Kidney epithelial cell (primary cell): Measurements from ENCODE around the gene LY6G5B. TPM values are rescaled to one million over a fixed set of nuclear protein-coding genes. Genes with fewer than 3 reads are reported as not detected.

Experiments used
- DNase-seq: peaks from one replicate; pipeline ENCODE4 v3.0.0-alpha.2; 2010; ENCODE audit warnings: low read depth
- H3K27me3 ChIP-seq: 2 replicates; pipeline ENCODE4 v1.6.0; 2011; ENCODE audit warnings: low read length; ENCODE audit not compliant: control insufficient read depth, insufficient read depth
- H3K36me3 ChIP-seq: 2 replicates; pipeline ENCODE4 v1.5.1; 2011; ENCODE audit warnings: low read length; ENCODE audit not compliant: control insufficient read depth, insufficient read depth
- H3K4me3 ChIP-seq: 2 replicates; pipeline ENCODE4 v1.5.1; 2011; ENCODE audit warnings: low read depth, mild to moderate bottlenecking, control low read depth, low read length
- total RNA-seq: library from RNA; depleted of rRNA; stranded (reverse); fragments of >200 nt; gene quantifications from 2 replicates; pipeline ENCODE4 v1.2.3, GENCODE V29; 2015
- TF ChIP-seq, protein P1 (sequence below): IDR thresholded peaks from 2 replicates; pipeline ENCODE4 v1.5.1; 2011; ENCODE audit warnings: mild to moderate bottlenecking, moderate library complexity, low read length, control low read depth, inconsistent platforms; ENCODE audit not compliant: insufficient read depth, poor library complexity, severe bottlenecking

The LY6G5B gene
- total RNA-seq, 1 donor from 2014 or later = 2.8 TPM

DNA sequence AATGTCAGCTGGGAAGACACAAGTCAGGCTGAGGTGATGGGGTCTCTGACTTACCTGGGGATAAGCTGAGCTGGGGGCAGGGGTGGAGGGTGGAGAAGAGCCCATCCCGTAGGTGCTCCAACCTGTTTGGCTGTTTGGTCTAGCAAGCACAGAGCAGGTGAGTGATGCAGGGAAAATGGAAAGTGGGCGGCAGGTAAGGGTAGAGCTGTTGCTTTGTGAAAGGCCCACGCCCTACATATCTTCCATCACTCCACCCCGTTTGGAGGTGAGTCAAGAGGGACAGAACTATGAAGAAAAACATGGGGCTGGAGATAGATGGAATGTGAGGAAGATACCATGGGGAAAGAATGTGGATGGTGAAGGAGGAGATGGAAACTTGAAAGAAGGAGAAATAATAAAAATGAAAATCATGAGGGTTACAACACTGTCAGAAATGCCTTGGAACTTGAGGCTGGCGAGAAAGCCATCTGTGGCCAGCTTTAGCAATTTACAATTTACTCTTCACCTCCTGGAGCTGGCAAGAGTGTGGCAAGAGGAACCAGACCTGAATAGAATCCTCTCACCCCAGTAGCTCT, 50.5 kb downstream of the LY6G5B start:
- H3K4me3 ChIP-seq = no peak overlapping the region
- H3K27me3 ChIP-seq = no peaks in the 10 kb centered on the region
- TF ChIP-seq, protein P1, sequence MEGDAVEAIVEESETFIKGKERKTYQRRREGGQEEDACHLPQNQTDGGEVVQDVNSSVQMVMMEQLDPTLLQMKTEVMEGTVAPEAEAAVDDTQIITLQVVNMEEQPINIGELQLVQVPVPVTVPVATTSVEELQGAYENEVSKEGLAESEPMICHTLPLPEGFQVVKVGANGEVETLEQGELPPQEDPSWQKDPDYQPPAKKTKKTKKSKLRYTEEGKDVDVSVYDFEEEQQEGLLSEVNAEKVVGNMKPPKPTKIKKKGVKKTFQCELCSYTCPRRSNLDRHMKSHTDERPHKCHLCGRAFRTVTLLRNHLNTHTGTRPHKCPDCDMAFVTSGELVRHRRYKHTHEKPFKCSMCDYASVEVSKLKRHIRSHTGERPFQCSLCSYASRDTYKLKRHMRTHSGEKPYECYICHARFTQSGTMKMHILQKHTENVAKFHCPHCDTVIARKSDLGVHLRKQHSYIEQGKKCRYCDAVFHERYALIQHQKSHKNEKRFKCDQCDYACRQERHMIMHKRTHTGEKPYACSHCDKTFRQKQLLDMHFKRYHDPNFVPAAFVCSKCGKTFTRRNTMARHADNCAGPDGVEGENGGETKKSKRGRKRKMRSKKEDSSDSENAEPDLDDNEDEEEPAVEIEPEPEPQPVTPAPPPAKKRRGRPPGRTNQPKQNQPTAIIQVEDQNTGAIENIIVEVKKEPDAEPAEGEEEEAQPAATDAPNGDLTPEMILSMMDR = no peak
- H3K36me3 ChIP-seq = no peaks in the 10 kb centered on the region
- DNase-seq = no peak

DNA sequence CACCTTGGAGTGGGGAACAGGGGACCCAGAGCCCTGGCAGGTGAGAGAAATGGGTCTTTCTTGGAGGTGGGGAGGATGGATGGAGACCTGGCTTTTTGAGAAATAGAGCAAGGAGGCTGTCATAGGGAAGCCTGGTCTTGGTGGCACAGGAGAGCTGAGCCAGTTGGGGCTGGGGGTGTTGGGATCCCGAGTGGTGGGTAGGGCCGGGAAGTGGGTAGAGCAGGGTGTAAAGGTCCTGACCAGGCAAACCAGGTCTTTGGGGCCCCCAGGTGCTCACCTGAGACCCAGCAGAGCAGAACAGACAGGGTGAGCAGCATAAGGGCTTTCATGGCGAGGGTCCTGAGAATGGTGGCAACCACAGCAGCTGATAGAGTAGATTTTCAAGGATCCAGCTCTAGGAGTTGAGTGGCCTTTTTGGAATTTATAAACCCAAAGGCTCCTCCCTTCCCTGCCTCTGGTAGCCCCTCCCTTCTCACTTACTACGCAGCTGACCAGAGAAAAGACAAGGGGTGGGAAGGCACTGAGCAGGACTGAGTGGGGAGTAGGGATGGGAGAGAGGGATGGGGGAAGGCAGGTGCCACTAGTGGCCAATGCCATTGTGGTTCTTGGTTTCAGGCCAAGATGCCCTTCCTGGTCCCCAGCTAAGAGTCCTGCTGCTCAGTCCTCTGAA, 51.7 kb downstream of the LY6G5B start, which contains the start of gene LY6G6C:
LY6G6C (minus strand) TSS at position 396 of the 670 bp plus-strand sequence; CDS start at position 329, 67 bp downstream.
- TF ChIP-seq, protein P1 = no peak
- H3K36me3 ChIP-seq = no peaks in the 10 kb centered on the region
- no peak within 1 kb of the TSS for H3K4me3 ChIP-seq
- H3K27me3 ChIP-seq = no peaks in the 10 kb centered on the region
- no peak for DNase-seq

DNA sequence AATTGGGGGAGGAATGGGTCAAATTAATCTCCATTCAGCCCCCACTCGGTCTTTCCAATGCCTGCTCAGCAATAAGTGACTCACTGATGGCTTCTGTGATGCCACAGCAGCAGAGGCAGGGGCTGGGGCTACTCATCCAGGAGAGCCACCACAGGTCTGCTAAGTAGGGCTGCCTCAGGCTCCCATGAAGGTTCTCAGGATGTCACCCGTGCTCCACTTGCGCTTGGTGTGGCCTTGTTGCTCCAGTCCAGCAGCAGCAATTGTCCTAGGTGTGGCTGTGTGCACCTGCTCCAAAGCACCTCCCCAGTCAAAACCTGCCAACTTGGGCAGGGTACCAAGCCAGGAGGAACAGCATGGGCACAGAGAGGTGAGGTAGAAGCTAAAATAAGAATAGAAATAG, 52.4 kb downstream of the LY6G5B start:
- Histone ChIP-seq H3K36me3 (no peaks in the 10 kb centered on the region), H3K4me3 (no peak overlapping the region), H3K27me3 (no peaks in the 10 kb centered on the region)
- TF ChIP-seq, protein P1 = no peak
- no peak for DNase-seq

Other genes starting within 250 kb of the LY6G5B start
- 6.9 and 8.1 TPM in 2 replicates for gene MICB, start 171.8 kb upstream of the LY6G5B start, total RNA-seq
- not detected in 2 replicates for gene MCCD1, start 141.0 kb upstream of the LY6G5B start, total RNA-seq
- gene DDX39B, start 128.0 kb upstream of the LY6G5B start, total RNA-seq = 290 and 412 TPM in 2 replicates
- gene ATP6V1G2, start 123.4 kb upstream of the LY6G5B start, total RNA-seq = 0.67 and 2.7 TPM in 2 replicates
- 41.9 and 44.0 TPM in 2 replicates for gene NFKBIL1, start 122.4 kb upstream of the LY6G5B start, total RNA-seq
- gene LTA, start 97.7 kb upstream of the LY6G5B start, total RNA-seq = 0.92 TPM in 1 of 2 replicates, not detected in the other
- gene TNF, start 94.4 kb upstream of the LY6G5B start, total RNA-seq = 16.7 and 18.6 TPM in 2 replicates
- gene LTB, start 87.6 kb upstream of the LY6G5B start, total RNA-seq = 19.3 and 21.4 TPM in 2 replicates
- gene LST1, start 83.7 kb upstream of the LY6G5B start, total RNA-seq = 0.42 TPM in 1 of 2 replicates, not detected in the other
- not detected in 2 replicates for gene NCR3, start 77.0 kb upstream of the LY6G5B start, total RNA-seq
- 0.33 TPM in 1 of 2 replicates, not detected in the other for gene AIF1, start 54.7 kb upstream of the LY6G5B start, total RNA-seq
- 117 and 143 TPM in 2 replicates for gene PRRC2A, start 49.3 kb upstream of the LY6G5B start, total RNA-seq
- 468 and 473 TPM in 2 replicates for gene BAG6, start 17.3 kb upstream of the LY6G5B start, total RNA-seq
- 1.3 and 1.8 TPM in 2 replicates for gene APOM, start 14.1 kb upstream of the LY6G5B start, total RNA-seq
- gene C6orf47, start 9.2 kb upstream of the LY6G5B start, total RNA-seq = 19.0 and 24.9 TPM in 2 replicates
- 17.7 and 22.0 TPM in 2 replicates for gene GPANK1, start 5.0 kb upstream of the LY6G5B start, total RNA-seq
- 366 and 405 TPM in 2 replicates for gene CSNK2B, start 3.9 kb upstream of the LY6G5B start, total RNA-seq
- not detected in 2 replicates for gene LY6G5C, start 11.1 kb downstream of the LY6G5B start, total RNA-seq
- 43.8 and 45.5 TPM in 2 replicates for gene ABHD16A, start 33.3 kb downstream of the LY6G5B start, total RNA-seq
- not detected in 2 replicates for gene LY6G6F, start 36.9 kb downstream of the LY6G5B start, total RNA-seq
- not detected in 2 replicates for gene LY6G6D, start 45.4 kb downstream of the LY6G5B start, total RNA-seq
- not detected in 2 replicates for gene LY6G6C, start 51.8 kb downstream of the LY6G5B start, total RNA-seq
- gene MPIG6B, start 53.4 kb downstream of the LY6G5B start, total RNA-seq = 0.29 TPM in 1 of 2 replicates, not detected in the other
- 91.5 and 106 TPM in 2 replicates for gene DDAH2, start 59.3 kb downstream of the LY6G5B start, total RNA-seq
- gene CLIC1, start 66.6 kb downstream of the LY6G5B start, total RNA-seq = 494 and 498 TPM in 2 replicates
- gene MSH5, start 70.0 kb downstream of the LY6G5B start, total RNA-seq = 8.9 and 13.1 TPM in 2 replicates
- gene SAPCD1, start 92.7 kb downstream of the LY6G5B start, total RNA-seq = 1.1 and 2.2 TPM in 2 replicates
- gene VWA7, start 107.4 kb downstream of the LY6G5B start, total RNA-seq = 1.5 and 3.1 TPM in 2 replicates
- gene VARS1, start 125.8 kb downstream of the LY6G5B start, total RNA-seq = 165 and 181 TPM in 2 replicates
- 78.6 and 89.0 TPM in 2 replicates for gene LSM2, start 137.0 kb downstream of the LY6G5B start, total RNA-seq
- 0.46 and 1.1 TPM in 2 replicates for gene HSPA1L, start 145.3 kb downstream of the LY6G5B start, total RNA-seq
- 54.6 and 67.0 TPM in 2 replicates for gene HSPA1A, start 145.6 kb downstream of the LY6G5B start, total RNA-seq
- gene HSPA1B, start 157.8 kb downstream of the LY6G5B start, total RNA-seq = 68.3 and 79.1 TPM in 2 replicates
- gene NEU1, start 192.8 kb downstream of the LY6G5B start, total RNA-seq = 142 and 152 TPM in 2 replicates
- 17.7 and 26.1 TPM in 2 replicates for gene SLC44A4, start 209.0 kb downstream of the LY6G5B start, total RNA-seq
- 55.7 and 59.3 TPM in 2 replicates for gene EHMT2, start 227.7 kb downstream of the LY6G5B start, total RNA-seq
- 3.0 and 4.9 TPM in 2 replicates for gene ZBTB12, start 232.1 kb downstream of the LY6G5B start, total RNA-seq